GM12872 (cell line): Measurements from ENCODE around the gene TRPV4.

Source experiments
- TF ChIP-seq, protein P1 (sequence below): IDR thresholded peaks from 3 replicates; pipeline ENCODE4 v1.5.1; 2011; ENCODE audit warnings: low read depth, mild to moderate bottlenecking, low read length, moderate library complexity; ENCODE audit not compliant: insufficient read depth

TRPV4 gene

DNA sequence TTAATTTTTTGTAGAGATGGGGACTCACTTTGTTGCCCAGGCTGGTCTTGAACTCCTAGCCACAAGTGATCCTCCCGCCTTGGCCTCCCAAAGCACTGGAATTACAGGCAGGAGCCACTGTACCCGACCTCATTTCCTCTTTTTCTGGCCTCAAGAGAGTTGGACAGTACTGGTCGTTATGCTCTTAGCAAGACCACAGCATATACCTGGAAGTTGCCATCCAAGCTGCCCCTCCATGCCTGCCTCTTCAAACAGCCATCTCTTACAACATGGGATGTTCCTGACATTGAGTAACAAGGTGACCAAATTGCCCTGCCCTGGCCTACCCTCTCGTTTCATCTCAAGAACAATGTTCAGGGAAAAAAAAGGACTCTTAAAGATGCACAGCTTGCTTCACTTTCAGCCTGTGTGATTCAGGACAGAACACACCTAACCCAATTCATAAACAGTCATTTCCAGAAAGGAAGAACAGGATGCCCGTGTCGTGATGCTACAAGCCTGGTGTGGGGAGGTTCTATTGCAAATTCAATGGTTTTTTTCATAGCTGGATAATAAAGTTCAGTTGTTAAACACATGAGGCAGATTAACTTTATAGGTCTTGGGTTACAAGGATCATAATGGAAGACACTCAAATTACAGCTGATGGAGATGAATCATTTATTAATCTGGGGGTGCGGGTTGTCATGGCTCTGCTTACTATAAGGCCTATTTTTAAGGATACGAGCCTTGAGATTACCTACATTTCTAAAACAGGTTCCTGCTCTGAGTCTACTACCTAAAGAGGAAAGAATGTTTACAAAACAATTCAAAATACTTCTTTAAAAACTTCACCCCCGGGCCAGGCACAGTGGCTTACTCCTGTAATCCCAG lies 35.2 kb upstream of the TRPV4 start:
- TF ChIP-seq, protein P1, sequence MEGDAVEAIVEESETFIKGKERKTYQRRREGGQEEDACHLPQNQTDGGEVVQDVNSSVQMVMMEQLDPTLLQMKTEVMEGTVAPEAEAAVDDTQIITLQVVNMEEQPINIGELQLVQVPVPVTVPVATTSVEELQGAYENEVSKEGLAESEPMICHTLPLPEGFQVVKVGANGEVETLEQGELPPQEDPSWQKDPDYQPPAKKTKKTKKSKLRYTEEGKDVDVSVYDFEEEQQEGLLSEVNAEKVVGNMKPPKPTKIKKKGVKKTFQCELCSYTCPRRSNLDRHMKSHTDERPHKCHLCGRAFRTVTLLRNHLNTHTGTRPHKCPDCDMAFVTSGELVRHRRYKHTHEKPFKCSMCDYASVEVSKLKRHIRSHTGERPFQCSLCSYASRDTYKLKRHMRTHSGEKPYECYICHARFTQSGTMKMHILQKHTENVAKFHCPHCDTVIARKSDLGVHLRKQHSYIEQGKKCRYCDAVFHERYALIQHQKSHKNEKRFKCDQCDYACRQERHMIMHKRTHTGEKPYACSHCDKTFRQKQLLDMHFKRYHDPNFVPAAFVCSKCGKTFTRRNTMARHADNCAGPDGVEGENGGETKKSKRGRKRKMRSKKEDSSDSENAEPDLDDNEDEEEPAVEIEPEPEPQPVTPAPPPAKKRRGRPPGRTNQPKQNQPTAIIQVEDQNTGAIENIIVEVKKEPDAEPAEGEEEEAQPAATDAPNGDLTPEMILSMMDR: no peak

DNA sequence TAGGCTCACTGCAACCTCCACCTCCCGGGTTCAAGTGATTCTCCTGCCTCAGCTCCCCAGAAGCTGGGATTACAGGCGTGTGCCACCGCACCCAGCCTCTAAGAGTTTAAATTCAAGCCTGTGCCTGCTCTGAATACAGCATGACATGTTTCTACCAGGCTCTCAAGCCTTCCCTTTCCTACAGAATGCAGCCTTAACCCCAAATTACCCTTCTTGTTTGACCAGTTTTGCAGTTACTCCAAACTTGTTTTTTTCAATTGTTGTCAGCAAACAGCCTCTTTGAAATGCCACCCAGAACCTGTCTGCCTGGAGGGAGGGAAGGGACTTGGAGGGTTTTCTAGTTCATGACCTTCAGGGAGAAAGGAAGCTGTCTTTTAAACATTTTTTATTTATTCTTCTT lies 31.7 kb upstream of the TRPV4 start:
- TF ChIP-seq, protein P1: no peak

GRCh38 chr12:109863847-109864712 lies 30.9 kb upstream of the TRPV4 start:
- TF ChIP-seq, protein P1: no peak

DNA sequence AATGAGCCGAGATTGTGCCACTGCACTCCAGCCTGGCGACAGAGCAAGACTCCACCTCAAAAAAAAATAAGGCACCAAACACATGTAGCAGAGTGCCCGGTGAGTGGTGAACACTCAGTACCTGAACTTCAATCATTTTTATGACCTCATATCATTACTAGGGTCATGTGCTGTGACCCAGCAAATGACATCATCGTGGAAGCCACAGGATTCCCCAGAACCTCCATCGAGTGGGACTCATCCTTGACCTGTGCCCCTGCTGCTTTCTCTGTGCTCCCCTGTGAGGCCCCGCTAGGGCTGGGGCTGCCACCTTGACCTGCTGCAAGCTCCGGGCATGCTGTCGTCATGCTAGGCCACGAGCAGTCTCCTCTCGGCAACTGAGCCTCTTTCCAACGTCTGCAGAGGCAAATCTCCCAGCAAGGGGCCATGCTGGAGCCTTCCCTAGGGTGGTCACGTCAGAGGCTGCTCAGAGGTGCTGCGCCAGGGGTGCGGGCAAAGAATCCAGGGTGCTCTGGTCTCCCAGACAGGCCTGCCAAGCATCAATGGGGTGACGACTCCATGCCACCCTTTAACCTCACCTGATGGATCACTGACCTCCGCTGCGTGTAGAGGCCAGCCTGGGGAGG lies 28.6 kb upstream of the TRPV4 start:
- TF ChIP-seq, protein P1: no peak

- TF ChIP-seq, protein P1: no peak
These were observed 27.8 kb upstream of the TRPV4 start for GRCh38 chr12:109860977-109861376.

DNA sequence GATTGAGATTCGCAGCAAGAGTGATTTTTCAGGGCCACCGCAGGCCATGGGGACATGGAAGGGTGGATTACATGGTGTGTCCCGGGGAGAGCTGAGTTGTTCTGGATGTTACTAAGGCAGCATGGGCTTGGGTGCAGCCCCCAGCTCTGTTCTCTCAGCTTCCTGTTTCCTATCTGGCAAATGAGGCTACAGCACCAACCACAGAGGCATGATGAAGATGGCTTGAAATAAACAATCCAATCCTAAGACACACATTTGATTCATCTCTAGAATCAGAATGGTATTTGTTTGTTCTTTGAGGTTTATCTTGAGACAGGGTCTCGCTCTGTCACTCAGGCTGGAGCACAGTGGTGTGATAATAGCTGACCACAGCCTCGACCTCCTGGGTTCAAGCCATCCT lies 25.6 kb upstream of the TRPV4 start:
- TF ChIP-seq, protein P1: no peak

DNA sequence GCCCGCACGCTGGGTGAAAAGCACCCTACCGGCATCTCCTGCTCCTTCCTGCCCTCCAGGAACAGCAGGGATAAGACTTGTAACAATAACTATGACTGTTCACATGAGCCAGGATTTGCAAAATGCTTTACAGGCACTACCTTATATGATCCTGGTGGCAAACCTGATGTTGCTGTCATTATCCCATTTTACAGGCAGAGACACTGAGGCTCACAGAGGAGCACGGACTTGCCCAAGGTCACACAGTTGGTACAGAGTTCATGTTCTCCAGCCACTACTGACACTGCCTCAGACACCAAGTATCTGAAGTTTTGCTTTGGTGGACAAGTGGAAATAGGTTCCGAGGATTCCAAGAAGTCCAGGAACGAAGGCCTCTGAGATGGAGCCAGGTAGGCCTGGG lies 24.5 kb upstream of the TRPV4 start:
- TF ChIP-seq, protein P1: no peak
